Loucy (cell line): ENCODE results near the gene ITGB1.

Experiments
- H2AFZ ChIP-seq: fragments of 200-600 bp; sonication (generic); 2 replicates; pipeline ENCODE4 v1.6.0; 2016; ENCODE audit warnings: antibody characterized with exemption, mild to moderate bottlenecking, low read length, moderate library complexity
- H3F3A ChIP-seq: fragments of 200-600 bp; 2 replicates; pipeline ENCODE4 v1.6.0; 2016; ENCODE audit warnings: antibody characterized with exemption, low read depth, mild to moderate bottlenecking
- H3K27me3 ChIP-seq: fragments of 200-600 bp; sonication (generic); 2 replicates; pipeline ENCODE4 v1.6.1; 2014; ENCODE audit warnings: low read length, mild to moderate bottlenecking; ENCODE audit not compliant: insufficient read depth, poor library complexity, severe bottlenecking
- H3K36me3 ChIP-seq: fragments of 200-600 bp; sonication (generic); 2 replicates; pipeline ENCODE4 v1.6.1; 2016; ENCODE audit warnings: low read length; ENCODE audit not compliant: insufficient read depth
- H3K4me1 ChIP-seq: fragments of 200-600 bp; sonication (generic); 2 replicates; pipeline ENCODE4 v1.5.1; 2014; ENCODE audit warnings: low read length, mild to moderate bottlenecking; ENCODE audit not compliant: insufficient read depth, poor library complexity, severe bottlenecking
- H3K4me2 ChIP-seq: fragments of 200-600 bp; sonication (generic); 2 replicates; pipeline ENCODE4 v1.6.0; 2014; ENCODE audit warnings: antibody characterized with exemption, low read length, low read depth, mild to moderate bottlenecking; ENCODE audit not compliant: poor library complexity, severe bottlenecking
- H3K4me3 ChIP-seq: fragments of 200-600 bp; sonication (generic); 2 replicates; pipeline ENCODE4 v1.5.1; 2014; ENCODE audit warnings: low read length, mild to moderate bottlenecking, mixed read lengths; ENCODE audit not compliant: poor library complexity, severe bottlenecking
- H3K79me2 ChIP-seq: fragments of 200-600 bp; sonication (generic); 2 replicates; pipeline ENCODE4 v1.6.1; 2014; ENCODE audit warnings: low read length; ENCODE audit not compliant: insufficient read depth
- H3K9ac ChIP-seq: fragments of 200-600 bp; sonication (generic); 2 replicates; pipeline ENCODE4 v1.6.0; 2014; ENCODE audit warnings: mild to moderate bottlenecking, low read depth, low read length, moderate library complexity; ENCODE audit not compliant: poor library complexity, severe bottlenecking
- H3K9me2 ChIP-seq: fragments of 200-600 bp; sonication (generic); replicated peaks from 2 replicates; pipeline ENCODE4 v1.6.1; 2016; ENCODE audit warnings: low read depth, low read length, mixed read lengths
- H3K9me3 ChIP-seq: fragments of 200-600 bp; sonication (generic); 2 replicates; pipeline ENCODE4 v1.6.1; 2014; ENCODE audit warnings: mild to moderate bottlenecking, antibody characterized with exemption, low read length, low read depth; ENCODE audit not compliant: insufficient read depth
- H4K20me1 ChIP-seq: fragments of 200-600 bp; sonication (generic); 2 replicates; pipeline ENCODE4 v1.6.0; 2014; ENCODE audit warnings: antibody characterized with exemption, low read length, mild to moderate bottlenecking; ENCODE audit not compliant: insufficient read depth, poor library complexity, severe bottlenecking
- CTCF ChIP-seq: fragments of 200-600 bp; sonication (generic); conservative IDR thresholded peaks from 2 replicates; pipeline ENCODE4 v1.5.1; 2014; ENCODE audit warnings: mild to moderate bottlenecking, antibody characterized with exemption, low read length
- EZH2phosphoT487 ChIP-seq: fragments of 200-600 bp; IDR thresholded peaks from 2 replicates; pipeline ENCODE4 v1.6.1; 2018; ENCODE audit warnings: antibody characterized with exemption, mild to moderate bottlenecking, moderate library complexity, borderline replicate concordance

The ITGB1 gene

GRCh38 chr10:32949221-32949678 is 8.8 kb downstream of the ITGB1 start:
- Histone ChIP-seq H3K9ac (peak overlapping the region; percentile 5), H3K4me2 (peak overlapping the region; percentile 99), H3F3A (0 out of 2 replicates have a peak, but pooled peaks cover 3% of the 10 kb centered on the region)

GRCh38 chr10:32948451-32948850 is 9.6 kb downstream of the ITGB1 start:
- TF ChIP-seq CTCF = no peak
- Histone ChIP-seq H3K9me2 (no peaks in the 10 kb centered on the region), H3K36me3 (no peaks in the 10 kb centered on the region), H2AFZ (no peak overlapping the region), H3K9ac (peak overlapping the region; percentile 5), H3K79me2 (peaks cover 100% of the 10 kb centered on the region), H3K9me3 (no peaks in the 10 kb centered on the region), H3K27me3 (no peaks in the 10 kb centered on the region), H3K4me2 (peak overlapping the region; percentile 99), H3K4me1 (peaks cover 76% of the 10 kb centered on the region), H3K4me3 (peak overlapping the region; percentile 36), H3F3A (0 out of 2 replicates have a peak, but pooled peaks cover 3% of the 10 kb centered on the region), H4K20me1 (peaks cover 92% of the 10 kb centered on the region)

More at GRCh38 chr10:32949221-32949678, 8.8 kb downstream of the ITGB1 start:
- Histone ChIP-seq H2AFZ (no peak overlapping the region), H3K27me3 (no peaks in the 10 kb centered on the region), H3K4me1 (peaks cover 76% of the 10 kb centered on the region), H4K20me1 (peaks cover 91% of the 10 kb centered on the region), H3K79me2 (peaks cover 100% of the 10 kb centered on the region), H3K36me3 (no peaks in the 10 kb centered on the region), H3K9me2 (no peaks in the 10 kb centered on the region), H3K4me3 (peak overlapping the region; percentile 36), H3K9me3 (no peaks in the 10 kb centered on the region)
- TF ChIP-seq CTCF = no peak
- no peak for TF ChIP-seq EZH2phosphoT487

- Histone ChIP-seq H3K79me2 (peaks cover 100% of the 10 kb centered on the region), H3K4me1 (peaks cover 74% of the 10 kb centered on the region), H3K9ac (no peak overlapping the region), H3K9me3 (no peaks in the 10 kb centered on the region), H3K4me2 (peak overlapping the region; percentile 99), H3F3A (0 out of 2 replicates have a peak, but pooled peaks cover 1% of the 10 kb centered on the region), H3K27me3 (no peaks in the 10 kb centered on the region), H3K36me3 (no peaks in the 10 kb centered on the region), H4K20me1 (peaks cover 90% of the 10 kb centered on the region), H3K9me2 (no peaks in the 10 kb centered on the region), H3K4me3 (no peak overlapping the region), H2AFZ (no peak overlapping the region)
- TF ChIP-seq EZH2phosphoT487 (no peak), CTCF (no peak)
Observed at GRCh38 chr10:32947586-32947985, 10.4 kb downstream of the ITGB1 start.
